Osteoblast (primary cell): ENCODE measurements around the gene GCNA. TPM values are rescaled to one million over a fixed set of nuclear protein-coding genes. Genes with fewer than 3 reads are reported as not detected.

Experiments used
- DNase-seq: peaks from one replicate; pipeline ENCODE4 v3.0.0; 2011; ENCODE audit warnings: low spot score, mixed read lengths; ENCODE audit not compliant: insufficient read length; ENCODE audit errors: missing footprints
- H2AFZ ChIP-seq: 2 replicates; pipeline ENCODE4 v1.6.0; 2011; ENCODE audit warnings: mild to moderate bottlenecking, low read length
- H3K27ac ChIP-seq: 2 replicates; pipeline ENCODE4 v1.5.1; 2011; ENCODE audit warnings: mild to moderate bottlenecking, low read depth, low read length, moderate library complexity
- H3K27me3 ChIP-seq: 2 replicates; pipeline ENCODE4 v1.6.0; 2012; ENCODE audit warnings: mild to moderate bottlenecking, control low read depth, inconsistent platforms, low read length, moderate library complexity; ENCODE audit not compliant: insufficient read depth
- H3K36me3 ChIP-seq: 2 replicates; pipeline ENCODE4 v1.5.1; 2011; ENCODE audit warnings: mild to moderate bottlenecking, low read length, control low read depth, moderate library complexity; ENCODE audit not compliant: insufficient read depth
- H3K4me1 ChIP-seq: 2 replicates; pipeline ENCODE4 v1.5.1; 2011; ENCODE audit warnings: mild to moderate bottlenecking, low read length, control low read depth, moderate library complexity; ENCODE audit not compliant: insufficient read depth
- H3K4me2 ChIP-seq: 2 replicates; pipeline ENCODE4 v1.6.0; 2011; ENCODE audit warnings: mild to moderate bottlenecking, low read length; ENCODE audit not compliant: insufficient read depth
- H3K4me3 ChIP-seq: fragments of 200-600 bp; sonication (generic); 3 replicates; pipeline ENCODE4 v1.5.1; 2012; ENCODE audit warnings: mild to moderate bottlenecking, low read length, inconsistent platforms; ENCODE audit not compliant: insufficient read depth
- H3K79me2 ChIP-seq: 2 replicates; pipeline ENCODE4 v1.6.0; 2012; ENCODE audit warnings: mild to moderate bottlenecking, low read length, control low read depth, inconsistent platforms; ENCODE audit not compliant: insufficient read depth
- H3K9me3 ChIP-seq: 2 replicates; pipeline ENCODE4 v1.5.1; 2011; ENCODE audit warnings: low read depth, low read length, control low read depth
- H4K20me1 ChIP-seq: 2 replicates; pipeline ENCODE4 v1.6.0; 2012; ENCODE audit warnings: mild to moderate bottlenecking, low read length, control low read depth; ENCODE audit not compliant: insufficient read depth
- total RNA-seq: library from RNA; depleted of rRNA; stranded (reverse); fragments of >200 nt; gene quantifications from 2 replicates; pipeline ENCODE4 v1.2.3, GENCODE V29; 2012
- TF ChIP-seq, protein P1 (sequence below): IDR thresholded peaks from 2 replicates; pipeline ENCODE4 v1.5.1; 2011; ENCODE audit warnings: mild to moderate bottlenecking, low read depth, low read length, moderate library complexity; ENCODE audit errors: extremely low read depth

GCNA gene
- total RNA-seq, 1 donor: 4.3 TPM

DNA sequence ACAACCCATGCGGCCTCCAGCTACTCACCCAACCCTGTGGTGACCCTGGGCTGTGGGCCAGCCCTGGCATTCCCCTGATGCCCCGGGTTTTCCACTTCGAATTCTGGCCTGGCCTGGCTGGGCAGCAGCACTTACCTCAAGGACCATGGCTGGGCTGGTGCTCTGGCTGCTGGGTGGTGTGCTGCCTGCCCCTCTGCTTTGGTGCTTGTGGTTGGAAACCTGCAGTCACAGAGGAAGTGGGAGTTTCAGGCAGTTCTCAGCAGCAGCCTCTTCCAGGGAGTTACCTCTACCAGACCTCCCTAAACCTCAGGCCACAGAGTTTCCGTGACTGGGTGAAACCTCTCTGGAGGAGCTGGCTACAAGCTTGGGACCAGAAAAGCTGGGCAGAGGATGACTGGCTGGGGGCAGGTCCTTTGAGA lies 40.1 kb downstream of the GCNA start, which contains the start of gene CXCR3:
Gene CXCR3, minus strand, starts transcription at position 209 of the 419 bp plus-strand sequence. Its CDS starts 62 bp downstream, at position 147.
- Histone ChIP-seq H3K4me2 (no peak within 1 kb of the TSS), H3K9me3 (no peaks in the 10 kb centered on the region), H3K79me2 (no peaks in the 10 kb centered on the region), H3K27ac (no peak within 1 kb of the TSS), H4K20me1 (peaks cover 10% of the 10 kb centered on the region), H3K27me3 (no peaks in the 10 kb centered on the region), H3K36me3 (peaks cover 4% of the 10 kb centered on the region), H3K4me1 (no peaks in the 10 kb centered on the region), H2AFZ (no peak within 1 kb of the TSS), H3K4me3 (no peak within 1 kb of the TSS)
- peak; percentile 78 for DNase-seq
- TF ChIP-seq, protein P1, sequence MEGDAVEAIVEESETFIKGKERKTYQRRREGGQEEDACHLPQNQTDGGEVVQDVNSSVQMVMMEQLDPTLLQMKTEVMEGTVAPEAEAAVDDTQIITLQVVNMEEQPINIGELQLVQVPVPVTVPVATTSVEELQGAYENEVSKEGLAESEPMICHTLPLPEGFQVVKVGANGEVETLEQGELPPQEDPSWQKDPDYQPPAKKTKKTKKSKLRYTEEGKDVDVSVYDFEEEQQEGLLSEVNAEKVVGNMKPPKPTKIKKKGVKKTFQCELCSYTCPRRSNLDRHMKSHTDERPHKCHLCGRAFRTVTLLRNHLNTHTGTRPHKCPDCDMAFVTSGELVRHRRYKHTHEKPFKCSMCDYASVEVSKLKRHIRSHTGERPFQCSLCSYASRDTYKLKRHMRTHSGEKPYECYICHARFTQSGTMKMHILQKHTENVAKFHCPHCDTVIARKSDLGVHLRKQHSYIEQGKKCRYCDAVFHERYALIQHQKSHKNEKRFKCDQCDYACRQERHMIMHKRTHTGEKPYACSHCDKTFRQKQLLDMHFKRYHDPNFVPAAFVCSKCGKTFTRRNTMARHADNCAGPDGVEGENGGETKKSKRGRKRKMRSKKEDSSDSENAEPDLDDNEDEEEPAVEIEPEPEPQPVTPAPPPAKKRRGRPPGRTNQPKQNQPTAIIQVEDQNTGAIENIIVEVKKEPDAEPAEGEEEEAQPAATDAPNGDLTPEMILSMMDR: no peak

DNA sequence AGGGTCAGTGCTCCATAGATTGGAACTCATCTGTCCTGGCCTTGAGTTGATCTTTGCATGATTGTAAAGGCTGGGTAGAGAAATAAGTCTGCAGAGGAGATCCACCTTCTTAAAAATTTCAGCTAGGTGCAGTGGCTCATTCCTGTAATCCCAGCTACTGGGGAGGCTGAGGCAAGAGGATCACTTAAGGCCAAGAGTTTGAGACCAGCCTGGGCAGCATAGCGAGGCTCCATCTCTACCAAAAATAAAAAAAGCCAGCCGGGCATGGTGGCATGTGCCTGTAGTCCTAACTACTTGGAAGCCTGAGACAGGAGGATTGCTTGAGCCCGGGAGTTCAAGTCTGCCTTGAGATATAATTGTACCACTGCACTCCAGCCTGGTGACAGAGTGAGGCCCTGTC lies 40.5 kb downstream of the GCNA start:
- no peak overlapping the region for H3K27ac ChIP-seq

DNA sequence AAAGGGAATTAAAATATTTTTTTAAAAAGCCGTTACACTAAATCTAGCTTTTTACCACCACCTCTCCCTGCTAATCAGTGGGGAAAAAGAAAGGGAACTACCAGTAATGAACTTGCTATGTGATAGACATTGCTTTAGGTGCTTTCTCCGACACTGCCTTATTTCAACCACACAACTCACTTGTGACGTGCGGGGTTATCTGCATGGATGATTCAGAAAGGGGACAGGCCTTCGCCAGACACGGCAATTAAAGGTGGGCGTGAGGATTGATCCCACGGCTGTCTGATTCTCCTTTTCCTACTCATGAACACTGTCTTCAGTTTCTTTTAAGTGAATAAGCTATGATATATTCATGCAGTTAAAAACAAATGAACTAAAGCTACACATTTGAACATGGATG lies 41.0 kb downstream of the GCNA start:
- H3K79me2 ChIP-seq: no peaks in the 10 kb centered on the region
- no peak overlapping the region for H2AFZ ChIP-seq
- no peak overlapping the region for H3K27ac ChIP-seq
- H3K9me3 ChIP-seq: no peaks in the 10 kb centered on the region
- no peak overlapping the region for H3K4me2 ChIP-seq
- no peaks in the 10 kb centered on the region for H3K36me3 ChIP-seq
- no peaks in the 10 kb centered on the region for H3K4me1 ChIP-seq
- peaks cover 10% of the 10 kb centered on the region for H4K20me1 ChIP-seq
- H3K27me3 ChIP-seq: no peaks in the 10 kb centered on the region
- H3K4me3 ChIP-seq: no peak overlapping the region
- TF ChIP-seq, protein P1: no peak
- DNase-seq: no peak

More for the DNA sequence above, 40.5 kb downstream of the GCNA start:
- no peaks in the 10 kb centered on the region for H3K27me3 ChIP-seq
- no peak for DNase-seq
- no peak overlapping the region for H2AFZ ChIP-seq
- TF ChIP-seq, protein P1: no peak
- H3K9me3 ChIP-seq: no peaks in the 10 kb centered on the region
- H3K36me3 ChIP-seq: no peaks in the 10 kb centered on the region
- H3K4me1 ChIP-seq: no peaks in the 10 kb centered on the region
- no peak overlapping the region for H3K4me2 ChIP-seq
- H3K79me2 ChIP-seq: no peaks in the 10 kb centered on the region
- H3K4me3 ChIP-seq: no peak overlapping the region
- H4K20me1 ChIP-seq: peaks cover 10% of the 10 kb centered on the region

DNA sequence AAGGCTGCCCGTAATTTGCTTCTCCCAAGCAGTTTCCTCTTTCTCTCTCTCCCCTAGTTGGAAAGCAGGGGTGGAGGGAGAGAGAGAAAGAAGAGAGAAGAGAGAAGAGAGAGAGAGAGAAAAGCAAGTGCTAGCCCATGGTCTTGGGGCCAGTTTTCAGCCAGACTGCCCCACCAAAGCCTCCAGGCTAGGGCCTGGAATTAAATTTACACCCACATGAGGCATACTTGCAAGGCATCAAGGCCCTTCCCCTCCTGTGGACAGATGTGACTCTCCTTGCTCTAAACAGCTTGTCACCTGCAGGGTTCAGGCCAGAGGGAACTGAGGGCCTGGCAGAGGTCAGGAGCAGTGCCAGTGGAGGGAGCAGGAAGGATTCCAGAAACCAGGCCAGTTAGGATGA lies 41.7 kb downstream of the GCNA start:
- H3K4me2 ChIP-seq: no peak overlapping the region
- peaks cover 10% of the 10 kb centered on the region for H4K20me1 ChIP-seq
- no peak overlapping the region for H3K4me3 ChIP-seq
- peak; percentile 67 for DNase-seq
- H3K9me3 ChIP-seq: no peaks in the 10 kb centered on the region
- H2AFZ ChIP-seq: no peak overlapping the region
- no peaks in the 10 kb centered on the region for H3K36me3 ChIP-seq
- TF ChIP-seq, protein P1: no peak
- no peaks in the 10 kb centered on the region for H3K27me3 ChIP-seq
- no peaks in the 10 kb centered on the region for H3K4me1 ChIP-seq
- no peaks in the 10 kb centered on the region for H3K79me2 ChIP-seq
- no peak overlapping the region for H3K27ac ChIP-seq
